ENCODE measurements around the gene ZFYVE21.

DNA sequence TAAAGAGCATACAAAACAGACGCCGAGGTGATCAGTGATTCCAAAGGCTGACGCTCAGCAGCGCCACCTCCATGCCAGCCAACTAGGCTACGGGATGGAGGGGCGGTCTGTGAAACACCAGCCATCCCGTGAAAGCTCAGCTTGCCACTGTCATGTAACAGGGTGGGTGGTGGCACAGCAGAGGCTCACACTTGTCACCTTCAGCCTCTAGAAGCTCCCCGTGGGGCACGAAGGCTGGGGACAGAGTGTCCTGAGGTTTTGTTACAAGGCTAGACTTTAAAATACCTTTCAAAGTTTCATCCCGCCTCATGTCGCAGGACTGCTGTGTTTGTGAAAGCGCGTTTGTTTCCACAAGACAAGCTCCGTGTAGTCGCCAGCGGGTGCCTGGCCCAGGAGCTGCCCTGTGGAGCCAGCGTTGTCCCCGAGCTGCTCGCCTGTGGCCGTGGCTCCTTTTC, 21.0 kb upstream of the ZFYVE21 start:
- TF ChIP-seq, protein P1, sequence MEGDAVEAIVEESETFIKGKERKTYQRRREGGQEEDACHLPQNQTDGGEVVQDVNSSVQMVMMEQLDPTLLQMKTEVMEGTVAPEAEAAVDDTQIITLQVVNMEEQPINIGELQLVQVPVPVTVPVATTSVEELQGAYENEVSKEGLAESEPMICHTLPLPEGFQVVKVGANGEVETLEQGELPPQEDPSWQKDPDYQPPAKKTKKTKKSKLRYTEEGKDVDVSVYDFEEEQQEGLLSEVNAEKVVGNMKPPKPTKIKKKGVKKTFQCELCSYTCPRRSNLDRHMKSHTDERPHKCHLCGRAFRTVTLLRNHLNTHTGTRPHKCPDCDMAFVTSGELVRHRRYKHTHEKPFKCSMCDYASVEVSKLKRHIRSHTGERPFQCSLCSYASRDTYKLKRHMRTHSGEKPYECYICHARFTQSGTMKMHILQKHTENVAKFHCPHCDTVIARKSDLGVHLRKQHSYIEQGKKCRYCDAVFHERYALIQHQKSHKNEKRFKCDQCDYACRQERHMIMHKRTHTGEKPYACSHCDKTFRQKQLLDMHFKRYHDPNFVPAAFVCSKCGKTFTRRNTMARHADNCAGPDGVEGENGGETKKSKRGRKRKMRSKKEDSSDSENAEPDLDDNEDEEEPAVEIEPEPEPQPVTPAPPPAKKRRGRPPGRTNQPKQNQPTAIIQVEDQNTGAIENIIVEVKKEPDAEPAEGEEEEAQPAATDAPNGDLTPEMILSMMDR (IDR thresholded peaks at IDR 0.05; ENCODE audit: borderline replicate concordance, extremely low read depth, low read length, poor library complexity, severe bottlenecking) = peak; percentile 18
- TF ChIP-seq EZH2 (IDR thresholded peaks at IDR 0.05; ENCODE audit: borderline replicate concordance, low read depth, low read length, severe bottlenecking) = no peak
